PFSK-1 (cell line): ENCODE measurements around the gene HK3.

Experiments
- FOXP2 ChIP-seq: optimal IDR thresholded peaks from 2 replicates; pipeline ENCODE3; 2011; ENCODE audit warnings: borderline replicate concordance, control low read depth, inconsistent platforms; ENCODE audit not compliant: insufficient read depth; ENCODE audit errors: extremely low read length, extremely low read depth
- POLR2AphosphoS5 ChIP-seq: IDR thresholded peaks from 2 replicates; pipeline ENCODE4 v1.6.1; 2012; ENCODE audit warnings: low read depth, mild to moderate bottlenecking, control low read depth, low read length, moderate library complexity
- SIN3A ChIP-seq: IDR thresholded peaks from 2 replicates; pipeline ENCODE4 v1.6.1; 2012; ENCODE audit warnings: mild to moderate bottlenecking, low read length, moderate library complexity, borderline replicate concordance; ENCODE audit not compliant: insufficient read depth
- TAF1 ChIP-seq: IDR thresholded peaks from 2 replicates; pipeline ENCODE4 v1.6.1; 2012; ENCODE audit warnings: low read length, control low read depth, borderline replicate concordance; ENCODE audit not compliant: insufficient read depth

GRCh38 chr5:176888016-176888864, 10.9 kb downstream of the HK3 start:
- no peak for TF ChIP-seq TAF1
- no peak for TF ChIP-seq FOXP2
- no peak for TF ChIP-seq SIN3A
- TF ChIP-seq POLR2AphosphoS5: no peak
